HG03354 (cell line): ENCODE results near the gene SFTPD.
"Not testable (repeated sequence)": the region's sequence is repeated elsewhere in the genome, so short reads cannot be mapped to it uniquely, and the experiment has no call there.

ENCODE experiments used
- ATAC-seq: cut with Tn5 transposase; IDR thresholded peaks from one replicate; pipeline ENCODE4 v1.9.1; 2021; ENCODE audit warnings: mild to moderate bottlenecking; ENCODE audit not compliant: unreplicated experiment, poor library complexity, severe bottlenecking

SFTPD gene

GRCh38 chr10:79928028-79928583 is 20.8 kb downstream of the SFTPD start:
- ATAC-seq: no peak

GRCh38 chr10:79927111-79927828 is 21.6 kb downstream of the SFTPD start:
- ATAC-seq: no peak

GRCh38 chr10:79926037-79926436 is 22.9 kb downstream of the SFTPD start:
- no peak for ATAC-seq

GRCh38 chr10:79925614-79926013 is 23.3 kb downstream of the SFTPD start:
- ATAC-seq: no peak

- no peak for ATAC-seq
Measured at GRCh38 chr10:79923669-79924068, 25.2 kb downstream of the SFTPD start.

- no peak for ATAC-seq
Measured at GRCh38 chr10:79923145-79923544, 25.8 kb downstream of the SFTPD start.

- ATAC-seq: not testable (repeated sequence)
Measured at GRCh38 chr10:79922011-79922412, 26.9 kb downstream of the SFTPD start.

GRCh38 chr10:79915838-79916237 is 33.1 kb downstream of the SFTPD start:
- not testable (repeated sequence) for ATAC-seq

GRCh38 chr10:79914512-79914911 is 34.4 kb downstream of the SFTPD start:
- not testable (repeated sequence) for ATAC-seq

- ATAC-seq: no peak
Measured at GRCh38 chr10:79910836-79911235, 38.1 kb downstream of the SFTPD start.

GRCh38 chr10:79910344-79910743 is 38.6 kb downstream of the SFTPD start:
- no peak for ATAC-seq

GRCh38 chr10:79905322-79906314 is 43.3 kb downstream of the SFTPD start:
- ATAC-seq: no peak

GRCh38 chr10:79904671-79905321 is 44.1 kb downstream of the SFTPD start:
- peak; percentile 53 for ATAC-seq

GRCh38 chr10:79901571-79901970 is 47.3 kb downstream of the SFTPD start:
- ATAC-seq: not testable (repeated sequence)

GRCh38 chr10:79898597-79899325 is 50.1 kb downstream of the SFTPD start:
- no peak for ATAC-seq

- ATAC-seq: not testable (repeated sequence)
Measured at GRCh38 chr10:79892896-79893295, 56.0 kb downstream of the SFTPD start.

- ATAC-seq: no peak
Measured at GRCh38 chr10:79890469-79890868, 58.4 kb downstream of the SFTPD start.

GRCh38 chr10:79888984-79889383 is 59.9 kb downstream of the SFTPD start:
- ATAC-seq: not testable (repeated sequence)
